K562 (cell line): ENCODE measurements around the gene IRF8. TPM values are rescaled to one million over a fixed set of nuclear protein-coding genes. Genes with fewer than 3 reads are reported as not detected.

Experiments
- ATAC-seq: fragments of 200-7000 bp; cut with Tn5 transposase; 3 replicates; pipeline ENCODE4 v1.9.1; 2020; ENCODE audit warnings: moderate library complexity
- BruUV-seq: library from RNA; stranded (reverse); fragments of 400-500 nt; replicated peaks from 2 replicates; lab custom pipeline; 2021; lab: Mats Ljungman, UMichigan
- CTCF ChIA-PET: fragments of 300-600 bp; formaldehyde crosslinking; extraction: SDS; loops from one replicate; lab custom pipeline; 2021; ENCODE audit warnings: low intra/inter-chr PET ratio; lab: Yijun Ruan, JAX
- POLR2A ChIA-PET: fragments of 300-600, 350-650 bp; sonication (Branson Sonifier 250); formaldehyde crosslinking; extraction: SDS; loops from one replicate; lab custom pipeline; 2021; ENCODE audit warnings: antibody characterized with exemption, inconsistent platforms; lab: Yijun Ruan, JAX
- DNase-seq, 4 experiments: peaks; one replicate each; pipeline versions ENCODE4 v3.0.0 to v3.0.0-alpha.2; 2011 to 2018; ENCODE audit warnings: low spot score in 3 of 4, mixed read lengths in 3 of 4; ENCODE audit errors: extremely low read depth in 1 of 4
- FAIRE-seq: peaks from 2 replicates; lab custom pipeline; 2011; peaks lifted over from hg19 to GRCh38; lab: Jason Lieb, UNC
- H2AFZ ChIP-seq: 2 replicates; pipeline ENCODE4 v1.6.0; 2011; ENCODE audit warnings: low read depth, low read length, control low read depth, inconsistent platforms
- H3K27ac ChIP-seq: fragments of 200-600 bp; 3 replicates; pipeline ENCODE4 v1.8.0; 2011; ENCODE audit warnings: low read depth, mild to moderate bottlenecking, control low read depth, inconsistent platforms, low read length, moderate library complexity, mixed read lengths; ENCODE audit errors: extremely low read depth
- H3K27me3 ChIP-seq, 2 experiments: fragments of 300-600 bp in 1 of 2; 2 replicates in 1 of 2; 3 replicates in 1 of 2; pipeline versions ENCODE4 v1.6.0 to v1.8.0; 2011; ENCODE audit warnings: inconsistent platforms in 2 of 2, low read length in 2 of 2, mild to moderate bottlenecking in 1 of 2, mixed read lengths in 1 of 2, moderate library complexity in 1 of 2; ENCODE audit not compliant: control insufficient read depth in 2 of 2, insufficient read depth in 2 of 2
- H3K36me3 ChIP-seq: fragments of 300-600 bp; 3 replicates; pipeline ENCODE4 v1.8.0; 2011; ENCODE audit warnings: mild to moderate bottlenecking, low read length, inconsistent platforms; ENCODE audit not compliant: control insufficient read depth, insufficient read depth
- H3K4me1 ChIP-seq, 2 experiments: fragments of 200-600 bp in 1 of 2; replicated peaks in 1 of 2; 2 replicates in 1 of 2; 3 replicates in 1 of 2; pipeline versions ENCODE4 v1.5.1 to v1.8.0; 2011; ENCODE audit warnings: inconsistent platforms in 2 of 2, low read length in 2 of 2, mild to moderate bottlenecking in 1 of 2, mixed read lengths in 1 of 2, moderate library complexity in 1 of 2; ENCODE audit not compliant: control insufficient read depth in 2 of 2, insufficient read depth in 2 of 2
- H3K4me2 ChIP-seq: 2 replicates; pipeline ENCODE4 v1.6.1; 2011; ENCODE audit warnings: low read length, control low read depth, inconsistent platforms, mixed read lengths; ENCODE audit not compliant: insufficient read depth
- H3K4me3 ChIP-seq: fragments of 200-600 bp; sonication (generic), shearing (Covaris generic); 2 replicates; pipeline ENCODE4 v1.5.1; 2016; ENCODE audit warnings: control low read depth, inconsistent platforms
- H3K79me2 ChIP-seq: fragments of 200-600 bp; 3 replicates; pipeline ENCODE4 v1.8.0; 2011; ENCODE audit warnings: low read length, inconsistent platforms; ENCODE audit not compliant: control insufficient read depth, insufficient read depth
- H3K9ac ChIP-seq, 2 experiments: 2 replicates each; pipeline versions ENCODE4 v1.6.0 to v1.6.1; 2011; ENCODE audit warnings: low read depth in 2 of 2, low read length in 2 of 2, control low read depth in 1 of 2, inconsistent platforms in 1 of 2, mild to moderate bottlenecking in 1 of 2, mixed read lengths in 1 of 2; ENCODE audit not compliant: insufficient read depth in 1 of 2
- H3K9me1 ChIP-seq: one replicate; pipeline ENCODE4 v1.6.0; 2011; ENCODE audit warnings: inconsistent platforms, mild to moderate bottlenecking, low read length, moderate library complexity; ENCODE audit not compliant: control insufficient read depth, insufficient read depth
- H3K9me3 ChIP-seq: replicated peaks from 2 replicates; pipeline ENCODE4 v1.5.1; 2011; ENCODE audit warnings: low read depth, low read length, inconsistent platforms; ENCODE audit not compliant: control insufficient read depth, insufficient read depth
- H4K20me1 ChIP-seq: replicated peaks from 2 replicates; pipeline ENCODE4 v1.6.1; 2011; ENCODE audit warnings: low read length, inconsistent platforms, mixed read lengths; ENCODE audit not compliant: control insufficient read depth, insufficient read depth
- FOXJ2 ChIP-seq: fragments of 200-800 bp; sonication (Bioruptor generic); IDR thresholded peaks from 2 replicates; pipeline ENCODE4 v1.6.1; 2016; ENCODE audit warnings: missing genetic modification characterization, missing compliant biosample characterization
- WGBS: fragments of 100-300 bp; shearing (Covaris generic); methylation state at CpG from one replicate; pipeline ENCODE4 v1.1.6; 2016; ENCODE audit warnings: low coverage, mixed read lengths; ENCODE audit not compliant: insufficient coverage; ENCODE audit errors: missing lambda C conversion rate; 5-methylcytosine and 5-hydroxymethylcytosine counted together
- in situ Hi-C: fragments of 300-500 bp; cut with MboI; formaldehyde crosslinking; loops from 4 replicates; pipeline ENCODE4 v1.15.0; 2018; ENCODE audit warnings: inconsistent platforms, mixed read lengths
- intact Hi-C: fragments of 100-400 bp; cut with micrococcal nuclease; formaldehyde crosslinking; loops from 2 replicates; pipeline ENCODE4 v1.14.2; 2022
- polyA plus RNA-seq, 8 experiments: library from polyadenylated mRNA; depleted of rRNA in 4 of 8; stranded (reverse) in 5 of 8; unstranded in 3 of 8; fragments of >200 nt; fragmentation: Nextera tagmentation in 2 of 8; fragmentation: Illumina TruSeq in 1 of 8; extraction: Ambion mirVana in 2 of 8; extraction: Trizol in 1 of 8; gene quantifications; 2 replicates each; pipeline versions ENCODE4 v1.2.1 to v1.2.3, GENCODE V29; 2011 to 2014; ENCODE audit warnings: inconsistent platforms in 1 of 8, missing spikeins in 1 of 8
- total RNA-seq, 7 experiments: library from RNA; depleted of rRNA in 6 of 7; stranded (reverse); fragments of >200 nt in 6 of 7; fragmentation: Illumina TruSeq in 2 of 7; extraction: Trizol in 2 of 7; gene quantifications; 2 replicates each; pipeline versions ENCODE4 v1.2.1 to v1.2.3, GENCODE V29; 2011 to 2021; ENCODE audit warnings: low replicate concordance in 1 of 7
- TF ChIP-seq, protein P1 (sequence below): fragments of 250-450 bp; sonication (Bioruptor Pico); IDR thresholded peaks from 2 replicates; pipeline ENCODE4 v1.5.0; 2021; ENCODE audit warnings: mild to moderate bottlenecking, moderate library complexity
- TF ChIP-seq, protein P2 (sequence below), 2 experiments: IDR thresholded peaks; 2 replicates each; pipeline ENCODE4 v1.6.1; 2011; ENCODE audit warnings: borderline replicate concordance in 1 of 2, control low read depth in 1 of 2, low read depth in 1 of 2, low read length in 1 of 2, mild to moderate bottlenecking in 1 of 2, mixed read lengths in 1 of 2, moderate library complexity in 1 of 2; ENCODE audit not compliant: insufficient read depth in 1 of 2, insufficient read length in 1 of 2, poor library complexity in 1 of 2, severe bottlenecking in 1 of 2; ENCODE audit errors: extremely low read depth in 1 of 2

Gene IRF8
- total and polyA plus RNA-seq, 9 of the 15 experiments (the other 6 are each of a cell fraction or from before 2014, with no cell fraction given): 0.01 to 0.98 TPM; not detected in 7

DNA sequence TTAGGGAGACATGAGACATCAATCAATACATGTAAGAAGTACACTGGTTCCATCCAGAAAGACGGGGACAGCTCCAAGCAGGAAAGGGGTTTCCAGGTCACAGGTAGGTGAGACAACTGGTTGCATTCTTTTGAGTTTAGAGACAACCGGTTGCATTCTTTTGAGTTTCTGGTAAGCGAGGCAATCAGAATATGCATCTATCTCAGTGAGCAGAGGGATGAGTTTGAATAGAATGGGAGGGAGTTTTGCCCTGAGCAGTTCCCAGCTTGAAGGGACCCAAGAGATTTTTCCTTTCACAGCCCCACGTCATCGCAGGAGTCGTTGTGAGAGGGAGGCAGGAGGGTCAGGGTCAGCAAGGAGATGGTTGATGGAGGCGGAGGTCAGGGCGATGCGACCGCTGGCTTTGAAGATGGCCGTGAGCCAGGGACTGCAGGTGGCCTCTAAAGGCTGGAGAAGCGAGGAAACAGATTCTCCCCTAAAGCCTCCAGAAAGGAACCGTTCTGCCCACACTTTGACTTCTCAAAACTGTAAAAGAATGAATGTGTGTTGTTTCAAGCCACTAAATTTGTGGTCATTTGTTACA lies 36.5 kb downstream of the IRF8 start:
- ChIA-PET POLR2A (interaction anchor here (0.6 to 0.9 kb wide), 4 partner anchors 11 to 477 kb away, joined by 3 to 4 read pairs (median 3); no protein-coding TSS in a partner anchor), CTCF (no interaction called here)
- no peak overlapping the region for H2AFZ ChIP-seq
- no peak overlapping the region for H3K27ac ChIP-seq
- BruUV-seq: no TSS peak
- no peaks in the 10 kb centered on the region for H3K4me1 ChIP-seq
- no peaks in the 10 kb centered on the region for H3K9me3 ChIP-seq
- H3K4me2 ChIP-seq: no peak overlapping the region
- DNase-seq (no peak), FAIRE-seq (no peak), ATAC-seq (no peak)
- TF ChIP-seq FOXJ2 (tag): no peak
- TF ChIP-seq, protein P1, sequence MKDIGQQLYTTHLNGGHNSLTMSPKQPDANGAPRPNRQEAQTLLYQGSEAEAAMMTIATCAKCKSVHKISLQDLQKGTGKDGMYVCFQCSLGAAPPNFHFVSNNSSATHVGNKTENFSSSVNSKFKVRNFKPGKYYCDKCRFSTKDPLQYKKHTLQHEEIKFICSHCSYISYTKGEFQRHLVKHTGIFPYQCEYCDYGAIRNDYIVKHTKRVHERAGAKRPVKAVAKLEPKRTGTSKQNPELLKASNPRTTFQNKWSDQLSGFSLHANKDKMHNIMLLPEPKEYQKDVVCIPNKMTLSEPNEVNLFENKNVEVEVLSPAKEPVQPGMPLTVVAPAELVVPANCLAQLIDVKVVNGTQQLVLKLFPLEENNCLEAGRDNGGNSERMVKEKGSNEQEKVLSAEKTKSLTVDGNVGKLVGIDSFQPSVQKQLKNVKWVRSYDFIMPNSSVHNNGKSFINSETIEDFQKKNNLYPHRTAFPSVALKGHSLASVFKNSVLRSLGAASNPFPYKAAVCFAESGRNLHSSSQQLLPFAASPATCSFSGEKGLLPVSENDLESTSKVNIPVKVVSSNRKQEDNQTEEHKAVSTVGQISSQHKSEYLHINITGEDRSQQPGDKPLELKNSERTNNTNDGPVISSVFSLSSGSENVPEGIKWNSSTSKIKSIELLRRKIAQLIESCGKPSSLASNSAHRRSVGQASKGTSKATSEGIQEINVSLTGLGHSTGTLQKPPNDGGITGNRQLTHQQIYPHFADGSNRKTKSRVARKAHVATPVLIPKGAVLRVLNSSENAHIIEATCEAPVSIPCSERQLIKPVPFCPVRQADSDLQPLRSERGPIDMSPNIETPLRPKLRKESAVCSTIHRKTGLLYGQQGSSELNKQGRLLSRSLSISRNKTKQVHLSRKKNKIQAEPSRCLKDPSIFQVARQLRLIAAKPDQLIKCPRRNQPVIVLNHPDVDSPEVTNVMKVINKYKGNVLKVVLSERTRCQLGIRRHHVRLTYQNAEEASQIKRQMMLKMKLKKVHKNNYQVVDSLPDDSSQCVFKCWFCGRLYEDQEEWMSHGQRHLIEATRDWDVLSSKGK (CRISPR knock-in tag): no peak
- TF ChIP-seq, protein P2, sequence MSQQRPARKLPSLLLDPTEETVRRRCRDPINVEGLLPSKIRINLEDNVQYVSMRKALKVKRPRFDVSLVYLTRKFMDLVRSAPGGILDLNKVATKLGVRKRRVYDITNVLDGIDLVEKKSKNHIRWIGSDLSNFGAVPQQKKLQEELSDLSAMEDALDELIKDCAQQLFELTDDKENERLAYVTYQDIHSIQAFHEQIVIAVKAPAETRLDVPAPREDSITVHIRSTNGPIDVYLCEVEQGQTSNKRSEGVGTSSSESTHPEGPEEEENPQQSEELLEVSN (IDR thresholded peaks at IDR 0.05; ENCODE audit: borderline replicate concordance in 1 of 2, extremely low read depth in 1 of 2, insufficient read depth in 1 of 2, insufficient read length in 1 of 2, low read depth in 1 of 2, low read length in 1 of 2, poor library complexity in 1 of 2, severe bottlenecking in 1 of 2): no peak
- peaks cover 11% of the 10 kb centered on the region for H4K20me1 ChIP-seq
- H3K9ac ChIP-seq: no peak overlapping the region
- H3K27me3 ChIP-seq: peaks cover 62 to 91% of the 10 kb centered on the region in 2 experiments; a peak in 4 of 5 replicates
- intact Hi-C loops (no loop called here), in situ Hi-C loops (no loop called here)
- no peak overlapping the region for H3K4me3 ChIP-seq
- WGBS: under 1% methylated on average over 13 of the region's 13 CpGs
- H3K79me2 ChIP-seq: no peaks in the 10 kb centered on the region
- no peaks in the 10 kb centered on the region for H3K36me3 ChIP-seq
- H3K9me1 ChIP-seq: no peaks in the 10 kb centered on the region
